Measurements from ENCODE around the gene ANKRD40CL.
"Not testable (repeated sequence)": the region's sequence is repeated elsewhere in the genome, so short reads cannot be mapped to it uniquely, and the experiment has no call there.

ANKRD40CL gene

GRCh38 chr17:50758524-50758923 lies 8.8 kb downstream of the ANKRD40CL start:
- DNase-seq: no peak

- no peak for DNase-seq
Observed at GRCh38 chr17:50754521-50754920, 12.8 kb downstream of the ANKRD40CL start.

GRCh38 chr17:50749245-50749644 lies 18.1 kb downstream of the ANKRD40CL start:
- DNase-seq: no peak

GRCh38 chr17:50745631-50746030 lies 21.7 kb downstream of the ANKRD40CL start:
- DNase-seq: no peak

GRCh38 chr17:50739098-50739497 lies 28.2 kb downstream of the ANKRD40CL start:
- DNase-seq: no peak

GRCh38 chr17:50737118-50737698 lies 30.1 kb downstream of the ANKRD40CL start:
- DNase-seq: no peak

- no peak for DNase-seq
Observed at GRCh38 chr17:50735287-50735686, 32.0 kb downstream of the ANKRD40CL start.

GRCh38 chr17:50731575-50732460 lies 35.5 kb downstream of the ANKRD40CL start:
- DNase-seq: no peak

- DNase-seq: no peak
Observed at GRCh38 chr17:50728881-50729765, 38.2 kb downstream of the ANKRD40CL start.

GRCh38 chr17:50728112-50728429 lies 39.2 kb downstream of the ANKRD40CL start:
- no peak for DNase-seq

GRCh38 chr17:50725769-50726655 lies 41.3 kb downstream of the ANKRD40CL start:
- no peak for DNase-seq

- not testable (repeated sequence) for DNase-seq
Observed at GRCh38 chr17:50724622-50725021, 42.7 kb downstream of the ANKRD40CL start.

- DNase-seq: no peak
Observed at GRCh38 chr17:50722746-50723145, 44.6 kb downstream of the ANKRD40CL start.

- peak; percentile 21 to 55 for DNase-seq
Observed at GRCh38 chr17:50721194-50722010, 45.9 kb downstream of the ANKRD40CL start.

GRCh38 chr17:50719924-50720794 lies 47.2 kb downstream of the ANKRD40CL start:
- peak in 1 of 2 experiments; percentile 56 for DNase-seq

GRCh38 chr17:50719144-50719923 lies 48.0 kb downstream of the ANKRD40CL start, which contains the start of gene LUC7L3:
LUC7L3 (plus strand) TSS chr17:50719603; CDS start chr17:50719733, 130 bp downstream.
- peak; percentile 91 to 98 for DNase-seq

- no peak for DNase-seq
Observed at GRCh38 chr17:50715471-50715870, 51.8 kb downstream of the ANKRD40CL start.

- DNase-seq: no peak
Observed at GRCh38 chr17:50712641-50713040, 54.7 kb downstream of the ANKRD40CL start.
